ENCODE results near the gene PLA2G3. TPM values are rescaled to one million over a fixed set of nuclear protein-coding genes. Genes with fewer than 3 reads are reported as not detected.

PLA2G3 gene
- total RNA-seq, 1 experiment from 2014 or later = not detected

DNA sequence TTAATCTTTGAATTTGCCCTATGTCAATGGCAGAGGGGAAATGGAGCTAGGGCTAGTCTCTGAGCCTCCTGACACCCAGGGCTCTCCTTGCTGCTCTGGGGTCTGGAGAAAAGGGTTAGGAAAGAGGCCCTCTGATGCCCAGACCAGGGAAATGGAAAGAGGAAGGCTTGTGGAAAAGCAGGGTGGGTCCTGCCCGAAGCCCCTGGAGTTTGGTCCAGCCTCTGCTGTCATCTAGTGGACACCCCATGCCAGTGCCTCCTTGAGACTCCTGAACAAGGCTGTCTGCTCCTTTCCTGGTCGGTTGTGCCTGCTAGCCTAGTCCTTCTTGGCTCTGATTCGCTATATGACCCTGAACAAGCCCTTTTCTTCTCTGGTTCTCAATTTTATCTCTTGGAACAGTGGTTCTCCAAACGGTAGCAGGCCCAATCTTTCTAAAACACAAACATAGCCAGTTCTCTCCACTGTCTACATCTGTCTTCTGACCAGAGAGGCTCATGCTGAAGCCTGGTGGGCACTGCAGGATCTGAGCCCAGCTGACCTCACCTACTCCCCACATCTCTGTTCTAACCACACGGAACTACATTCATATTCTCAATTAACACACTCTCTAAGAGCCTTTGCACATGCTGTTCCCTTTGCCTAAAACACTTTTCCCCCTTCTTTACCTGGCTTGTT, 8.8 kb upstream of the PLA2G3 start:
- ATAC-seq (peak; percentile 96), DNase-seq (ENCODE audit: low read depth, low spot score) (peak; percentile 66)
- no peaks in the 10 kb centered on the region for H3K9me3 ChIP-seq (ENCODE audit: control insufficient read depth in 1 of 2, insufficient read depth in 1 of 2, low read depth in 1 of 2, low read length in 2 of 2)
- no peaks in the 10 kb centered on the region for H3K9me2 ChIP-seq (ENCODE audit: insufficient read depth)
- ChIA-PET CTCF (interaction anchor here (1.3 to 3.8 kb wide), 3 partner anchors 41 to 66 kb away, joined by 3 to 57 read pairs (median 4); partner anchors contain the start of genes LIMK2 and SELENOM), RAD21 (ENCODE audit: low non-redundant PET in 1 of 2, low total read pairs in 2 of 2, uncharacterized antibody in 2 of 2, unreplicated experiment in 2 of 2) (interaction anchor here (0.9 to 2.0 kb wide), 3 partner anchors 41 kb away, joined by 3 to 8 read pairs (median 6); partner anchors contain the start of gene SELENOM (in 2 of the 2)), POLR2A (interaction anchor here (2.3 kb wide), 1 partner anchor 42 kb away, joined by 8 read pairs; the partner anchor contains the start of gene SELENOM)
- peaks cover 0 to 15% of the 10 kb centered on the region in 2 experiments; a peak in 2 of 4 replicates for H3K4me1 ChIP-seq (ENCODE audit: control insufficient read depth in 1 of 2, insufficient read depth in 2 of 2, low read length in 2 of 2)
- no peaks in the 10 kb centered on the region for H4K20me1 ChIP-seq (ENCODE audit: insufficient read depth)
- peak; percentile 96 for TF ChIP-seq RAD21 (IDR thresholded peaks at IDR 0.05; ENCODE audit: low read depth)
- TF ChIP-seq, protein P1, sequence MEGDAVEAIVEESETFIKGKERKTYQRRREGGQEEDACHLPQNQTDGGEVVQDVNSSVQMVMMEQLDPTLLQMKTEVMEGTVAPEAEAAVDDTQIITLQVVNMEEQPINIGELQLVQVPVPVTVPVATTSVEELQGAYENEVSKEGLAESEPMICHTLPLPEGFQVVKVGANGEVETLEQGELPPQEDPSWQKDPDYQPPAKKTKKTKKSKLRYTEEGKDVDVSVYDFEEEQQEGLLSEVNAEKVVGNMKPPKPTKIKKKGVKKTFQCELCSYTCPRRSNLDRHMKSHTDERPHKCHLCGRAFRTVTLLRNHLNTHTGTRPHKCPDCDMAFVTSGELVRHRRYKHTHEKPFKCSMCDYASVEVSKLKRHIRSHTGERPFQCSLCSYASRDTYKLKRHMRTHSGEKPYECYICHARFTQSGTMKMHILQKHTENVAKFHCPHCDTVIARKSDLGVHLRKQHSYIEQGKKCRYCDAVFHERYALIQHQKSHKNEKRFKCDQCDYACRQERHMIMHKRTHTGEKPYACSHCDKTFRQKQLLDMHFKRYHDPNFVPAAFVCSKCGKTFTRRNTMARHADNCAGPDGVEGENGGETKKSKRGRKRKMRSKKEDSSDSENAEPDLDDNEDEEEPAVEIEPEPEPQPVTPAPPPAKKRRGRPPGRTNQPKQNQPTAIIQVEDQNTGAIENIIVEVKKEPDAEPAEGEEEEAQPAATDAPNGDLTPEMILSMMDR (IDR thresholded peaks at IDR 0.05 in 2 of 3, conservative IDR thresholded peaks at IDR 0.05 in 1 of 3; ENCODE audit: borderline replicate concordance in 1 of 3, insufficient read depth in 1 of 3, low read depth in 2 of 3, low read length in 2 of 3) = peak; percentile 90 to 99 (median 93)
- peak; percentile 9 for TF ChIP-seq YY1 (IDR thresholded peaks at IDR 0.05; ENCODE audit: extremely low read depth, insufficient replicate concordance, low read depth, low read length)
- TF ChIP-seq JUND (IDR thresholded peaks at IDR 0.05) = no peak
- no peak for TF ChIP-seq SIN3A (IDR thresholded peaks at IDR 0.05; ENCODE audit: low read depth)
- no peaks in the 10 kb centered on the region for H3K27me3 ChIP-seq (ENCODE audit: insufficient read depth, low read length)
- H2AFZ ChIP-seq (ENCODE audit: low read depth, low read length, poor library complexity, severe bottlenecking) = peak overlapping the region; percentile 95
- intact Hi-C loops (cut with micrococcal nuclease) = loop anchor here (1.0 kb wide), 4 partner anchors 42 to 385 kb away; partner anchors contain the start of gene SELENOM
- no peaks in the 10 kb centered on the region for H3K79me2 ChIP-seq (ENCODE audit: insufficient read depth, low read length)
- no peak overlapping the region for H3K4me3 ChIP-seq (replicated peaks in 1 of 2; ENCODE audit: low read depth in 1 of 2, low read length in 2 of 2)
- no peaks in the 10 kb centered on the region for H3K36me3 ChIP-seq (ENCODE audit: control insufficient read depth in 1 of 2, insufficient read depth in 2 of 2, low read length in 2 of 2)
- no TSS peak for BruUV-seq (replicated peaks)
- H3K27ac ChIP-seq (ENCODE audit: low read depth, low read length) = no peak overlapping the region
- peak overlapping the region; percentile 4; the same call in 1 of the 2 replicates for H3K4me2 ChIP-seq (ENCODE audit: low read length)
- H3K9ac ChIP-seq (ENCODE audit: low read length) = no peak overlapping the region

All from HCT116 (cell line).